Measurements from ENCODE around the gene FBXO21.

DNA sequence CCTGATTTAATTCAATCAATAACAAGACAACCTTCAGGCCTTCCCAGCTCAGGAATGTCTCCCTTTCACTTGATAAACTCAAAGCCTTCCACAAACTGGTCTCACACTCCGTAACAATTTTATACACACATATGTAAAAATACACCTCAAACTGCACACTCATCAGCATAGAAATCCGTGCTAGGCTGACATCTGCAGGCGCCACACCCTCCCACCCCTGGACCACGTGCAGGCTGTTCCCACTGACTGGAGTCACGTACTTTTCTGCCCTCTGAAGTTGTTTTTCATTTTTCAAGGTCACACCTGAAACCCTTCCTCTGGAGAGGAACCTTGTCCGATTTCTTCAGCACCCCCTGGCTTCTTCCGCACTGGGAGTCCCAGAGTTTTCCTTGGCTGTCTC, 27.6 kb downstream of the FBXO21 start:
- TF ChIP-seq, protein P1, sequence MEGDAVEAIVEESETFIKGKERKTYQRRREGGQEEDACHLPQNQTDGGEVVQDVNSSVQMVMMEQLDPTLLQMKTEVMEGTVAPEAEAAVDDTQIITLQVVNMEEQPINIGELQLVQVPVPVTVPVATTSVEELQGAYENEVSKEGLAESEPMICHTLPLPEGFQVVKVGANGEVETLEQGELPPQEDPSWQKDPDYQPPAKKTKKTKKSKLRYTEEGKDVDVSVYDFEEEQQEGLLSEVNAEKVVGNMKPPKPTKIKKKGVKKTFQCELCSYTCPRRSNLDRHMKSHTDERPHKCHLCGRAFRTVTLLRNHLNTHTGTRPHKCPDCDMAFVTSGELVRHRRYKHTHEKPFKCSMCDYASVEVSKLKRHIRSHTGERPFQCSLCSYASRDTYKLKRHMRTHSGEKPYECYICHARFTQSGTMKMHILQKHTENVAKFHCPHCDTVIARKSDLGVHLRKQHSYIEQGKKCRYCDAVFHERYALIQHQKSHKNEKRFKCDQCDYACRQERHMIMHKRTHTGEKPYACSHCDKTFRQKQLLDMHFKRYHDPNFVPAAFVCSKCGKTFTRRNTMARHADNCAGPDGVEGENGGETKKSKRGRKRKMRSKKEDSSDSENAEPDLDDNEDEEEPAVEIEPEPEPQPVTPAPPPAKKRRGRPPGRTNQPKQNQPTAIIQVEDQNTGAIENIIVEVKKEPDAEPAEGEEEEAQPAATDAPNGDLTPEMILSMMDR (IDR thresholded peaks at IDR 0.05), result no peak
- TF ChIP-seq POLR2AphosphoS5 (IDR thresholded peaks at IDR 0.05; ENCODE audit: low read depth, low read length) (no peak), SIN3A (IDR thresholded peaks at IDR 0.05; ENCODE audit: borderline replicate concordance, insufficient read depth, low read depth, low read length) (no peak)
- TF ChIP-seq, protein P2, sequence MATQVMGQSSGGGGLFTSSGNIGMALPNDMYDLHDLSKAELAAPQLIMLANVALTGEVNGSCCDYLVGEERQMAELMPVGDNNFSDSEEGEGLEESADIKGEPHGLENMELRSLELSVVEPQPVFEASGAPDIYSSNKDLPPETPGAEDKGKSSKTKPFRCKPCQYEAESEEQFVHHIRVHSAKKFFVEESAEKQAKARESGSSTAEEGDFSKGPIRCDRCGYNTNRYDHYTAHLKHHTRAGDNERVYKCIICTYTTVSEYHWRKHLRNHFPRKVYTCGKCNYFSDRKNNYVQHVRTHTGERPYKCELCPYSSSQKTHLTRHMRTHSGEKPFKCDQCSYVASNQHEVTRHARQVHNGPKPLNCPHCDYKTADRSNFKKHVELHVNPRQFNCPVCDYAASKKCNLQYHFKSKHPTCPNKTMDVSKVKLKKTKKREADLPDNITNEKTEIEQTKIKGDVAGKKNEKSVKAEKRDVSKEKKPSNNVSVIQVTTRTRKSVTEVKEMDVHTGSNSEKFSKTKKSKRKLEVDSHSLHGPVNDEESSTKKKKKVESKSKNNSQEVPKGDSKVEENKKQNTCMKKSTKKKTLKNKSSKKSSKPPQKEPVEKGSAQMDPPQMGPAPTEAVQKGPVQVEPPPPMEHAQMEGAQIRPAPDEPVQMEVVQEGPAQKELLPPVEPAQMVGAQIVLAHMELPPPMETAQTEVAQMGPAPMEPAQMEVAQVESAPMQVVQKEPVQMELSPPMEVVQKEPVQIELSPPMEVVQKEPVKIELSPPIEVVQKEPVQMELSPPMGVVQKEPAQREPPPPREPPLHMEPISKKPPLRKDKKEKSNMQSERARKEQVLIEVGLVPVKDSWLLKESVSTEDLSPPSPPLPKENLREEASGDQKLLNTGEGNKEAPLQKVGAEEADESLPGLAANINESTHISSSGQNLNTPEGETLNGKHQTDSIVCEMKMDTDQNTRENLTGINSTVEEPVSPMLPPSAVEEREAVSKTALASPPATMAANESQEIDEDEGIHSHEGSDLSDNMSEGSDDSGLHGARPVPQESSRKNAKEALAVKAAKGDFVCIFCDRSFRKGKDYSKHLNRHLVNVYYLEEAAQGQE (IDR thresholded peaks at IDR 0.05; ENCODE audit: insufficient read depth in 1 of 2, low read depth in 2 of 2, low read length in 1 of 2), result no peak
